ENCODE results near the gene DMRT1. TPM values are rescaled to one million over a fixed set of nuclear protein-coding genes. Genes with fewer than 3 reads are reported as not detected.

Gene DMRT1
- total RNA-seq, 1 donor from 2014 or later = not detected

GRCh38 chr9:794386-794785 lies 47.1 kb upstream of the DMRT1 start:
- H3K27ac ChIP-seq (ENCODE audit: low read depth, low read length) = no peak overlapping the region
- DNase-seq (ENCODE audit: low read depth) = no peak
- H4K20me1 ChIP-seq (ENCODE audit: insufficient read depth, low read length) = no peaks in the 10 kb centered on the region
- no peak for TF ChIP-seq CTCF (IDR thresholded peaks at IDR 0.05; ENCODE audit: insufficient read depth, low read depth, low read length)
- no peak for TF ChIP-seq EZH2 (IDR thresholded peaks at IDR 0.05; ENCODE audit: insufficient read depth, low read length)
- H3K4me3 ChIP-seq (ENCODE audit: insufficient read depth, low read depth, low read length) = no peak overlapping the region
- no peaks in the 10 kb centered on the region for H3K36me3 Mint-ChIP-seq (ENCODE audit: low read depth, unreplicated experiment)
- peaks cover 2% of the 10 kb centered on the region for H3K4me1 Mint-ChIP-seq (ENCODE audit: low read depth, unreplicated experiment)
- no peaks in the 10 kb centered on the region for H3K27me3 Mint-ChIP-seq (ENCODE audit: low read depth, unreplicated experiment)
- H2AFZ ChIP-seq (ENCODE audit: low read depth, low read length) = no peak overlapping the region
- no peak overlapping the region for H3K9ac ChIP-seq (ENCODE audit: low read length)
- H3K27me3 ChIP-seq (ENCODE audit: insufficient read depth, low read length) = no peaks in the 10 kb centered on the region
- FAIRE-seq = no peak
- H3K4me2 ChIP-seq (ENCODE audit: low read length) = no peak overlapping the region
- no peaks in the 10 kb centered on the region for H3K4me1 ChIP-seq (ENCODE audit: insufficient read depth, low read length)
- no peaks in the 10 kb centered on the region for H3K36me3 ChIP-seq (ENCODE audit: insufficient read depth, low read length)
- H3K4me3 Mint-ChIP-seq (ENCODE audit: unreplicated experiment) = no peak overlapping the region
- H3K9me3 ChIP-seq (ENCODE audit: insufficient read depth, low read depth, low read length) = no peaks in the 10 kb centered on the region
- no peaks in the 10 kb centered on the region for H3K79me2 ChIP-seq (ENCODE audit: insufficient read depth, low read length)
- no peak overlapping the region for H3K27ac Mint-ChIP-seq (ENCODE audit: unreplicated experiment)
- H3K9me3 Mint-ChIP-seq (ENCODE audit: unreplicated experiment) = peaks cover 6% of the 10 kb centered on the region

- Mint-ChIP-seq H3K4me1 (ENCODE audit: low read depth, unreplicated experiment) (peaks cover 2% of the 10 kb centered on the region), H3K27me3 (ENCODE audit: low read depth, unreplicated experiment) (no peaks in the 10 kb centered on the region), H3K9me3 (ENCODE audit: unreplicated experiment) (peaks cover 6% of the 10 kb centered on the region), H3K4me3 (ENCODE audit: unreplicated experiment) (no peak overlapping the region), H3K36me3 (ENCODE audit: low read depth, unreplicated experiment) (no peaks in the 10 kb centered on the region), H3K27ac (ENCODE audit: unreplicated experiment) (no peak overlapping the region)
- FAIRE-seq (no peak), DNase-seq (ENCODE audit: low read depth) (no peak)
- no peaks in the 10 kb centered on the region for H4K20me1 ChIP-seq (ENCODE audit: insufficient read depth, low read length)
- no peak overlapping the region for H3K27ac ChIP-seq (ENCODE audit: low read depth, low read length)
- no peak overlapping the region for H3K4me2 ChIP-seq (ENCODE audit: low read length)
- H3K4me3 ChIP-seq (ENCODE audit: insufficient read depth, low read depth, low read length) = no peak overlapping the region
- H2AFZ ChIP-seq (ENCODE audit: low read depth, low read length) = no peak overlapping the region
- H3K4me1 ChIP-seq (ENCODE audit: insufficient read depth, low read length) = peaks cover under 1% of the 10 kb centered on the region
- TF ChIP-seq CTCF (IDR thresholded peaks at IDR 0.05; ENCODE audit: insufficient read depth, low read depth, low read length) (no peak), EZH2 (IDR thresholded peaks at IDR 0.05; ENCODE audit: insufficient read depth, low read length) (no peak)
- no peak overlapping the region for H3K9ac ChIP-seq (ENCODE audit: low read length)
- no peaks in the 10 kb centered on the region for H3K79me2 ChIP-seq (ENCODE audit: insufficient read depth, low read length)
- no peaks in the 10 kb centered on the region for H3K36me3 ChIP-seq (ENCODE audit: insufficient read depth, low read length)
- H3K9me3 ChIP-seq (ENCODE audit: insufficient read depth, low read depth, low read length) = no peaks in the 10 kb centered on the region
- no peaks in the 10 kb centered on the region for H3K27me3 ChIP-seq (ENCODE audit: insufficient read depth, low read length)
Measured at GRCh38 chr9:795869-796268, 45.6 kb upstream of the DMRT1 start.

- Histone ChIP-seq H4K20me1 (ENCODE audit: insufficient read depth, low read length) (no peaks in the 10 kb centered on the region), H2AFZ (ENCODE audit: low read depth, low read length) (peak overlapping the region; percentile 51), H3K36me3 (ENCODE audit: insufficient read depth, low read length) (no peaks in the 10 kb centered on the region), H3K9ac (ENCODE audit: low read length) (no peak overlapping the region), H3K27ac (ENCODE audit: low read depth, low read length) (peak overlapping the region; percentile 70), H3K79me2 (ENCODE audit: insufficient read depth, low read length) (no peaks in the 10 kb centered on the region), H3K4me3 (ENCODE audit: insufficient read depth, low read depth, low read length) (no peak overlapping the region), H3K4me2 (ENCODE audit: low read length) (peak overlapping the region; percentile 80), H3K27me3 (ENCODE audit: insufficient read depth, low read length) (no peaks in the 10 kb centered on the region), H3K9me3 (ENCODE audit: insufficient read depth, low read depth, low read length) (no peaks in the 10 kb centered on the region), H3K4me1 (ENCODE audit: insufficient read depth, low read length) (peaks cover 18% of the 10 kb centered on the region)
- no peak overlapping the region for H3K27ac Mint-ChIP-seq (ENCODE audit: unreplicated experiment)
- TF ChIP-seq EZH2 (IDR thresholded peaks at IDR 0.05; ENCODE audit: insufficient read depth, low read length) (no peak), CTCF (IDR thresholded peaks at IDR 0.05; ENCODE audit: insufficient read depth, low read depth, low read length) (no peak)
- FAIRE-seq (no peak), DNase-seq (ENCODE audit: low read depth) (no peak)
- peaks cover 9% of the 10 kb centered on the region for H3K4me1 Mint-ChIP-seq (ENCODE audit: low read depth, unreplicated experiment)
- H3K9me3 Mint-ChIP-seq (ENCODE audit: unreplicated experiment) = no peaks in the 10 kb centered on the region
- H3K36me3 Mint-ChIP-seq (ENCODE audit: low read depth, unreplicated experiment) = no peaks in the 10 kb centered on the region
- no peaks in the 10 kb centered on the region for H3K27me3 Mint-ChIP-seq (ENCODE audit: low read depth, unreplicated experiment)
- no peak overlapping the region for H3K4me3 Mint-ChIP-seq (ENCODE audit: unreplicated experiment)
Measured at GRCh38 chr9:800591-801150, 40.8 kb upstream of the DMRT1 start.
